Activated naive CD8-positive, alpha-beta T cell treated with anti-CD3 and anti-CD28 coated beads, Interleukin-2, amount 10 ng/mL, durations not matched to agents 7 days and 5 days (primary cell): ENCODE results near the gene VILL. TPM values are rescaled to one million over a fixed set of nuclear protein-coding genes. Genes with fewer than 3 reads are reported as not detected.
"Not testable (repeated sequence)": the region's sequence is repeated elsewhere in the genome, so short reads cannot be mapped to it uniquely, and the experiment has no call there.

Experiments
- ATAC-seq: fragments of 150-1000 bp; cut with Tn5 transposase; one replicate; pipeline ENCODE4 v1.10.0; 2021; ENCODE audit warnings: low read depth, moderate library complexity
- POLR2A ChIA-PET: fragments of 350-600 bp; sonication (Branson Sonifier 250); formaldehyde crosslinking; loops from one replicate; lab custom pipeline; 2021; ENCODE audit warnings: antibody characterized with exemption; lab: Charles Lee
- DNase-seq: peaks from one replicate; pipeline ENCODE4 v3.0.0; 2021
- H3K27ac Mint-ChIP-seq: one replicate; pipeline ENCODE4 v1.8.0; 2022; ENCODE audit warnings: mild to moderate bottlenecking, mixed read lengths
- H3K27me3 Mint-ChIP-seq: one replicate; pipeline ENCODE4 v1.8.0; 2022; ENCODE audit warnings: mild to moderate bottlenecking, moderate library complexity, mixed read lengths
- H3K36me3 Mint-ChIP-seq: one replicate; pipeline ENCODE4 v1.8.0; 2021; ENCODE audit warnings: mild to moderate bottlenecking, mixed read lengths
- H3K4me1 Mint-ChIP-seq: one replicate; pipeline ENCODE4 v1.8.0; 2021; ENCODE audit warnings: mixed read lengths
- H3K4me3 Mint-ChIP-seq: one replicate; pipeline ENCODE4 v1.8.0; 2022; ENCODE audit warnings: mild to moderate bottlenecking, moderate library complexity, mixed read lengths
- H3K9me3 Mint-ChIP-seq: one replicate; pipeline ENCODE4 v1.8.0; 2021; ENCODE audit warnings: mixed read lengths
- total RNA-seq, 2 experiments: library from RNA; stranded (reverse); gene quantifications; one replicate each; pipeline ENCODE4 v1.2.3, GENCODE V29; 2021

The VILL gene
- total RNA-seq, 2 experiments from 2014 or later = 25.2 to 25.3 TPM

DNA sequence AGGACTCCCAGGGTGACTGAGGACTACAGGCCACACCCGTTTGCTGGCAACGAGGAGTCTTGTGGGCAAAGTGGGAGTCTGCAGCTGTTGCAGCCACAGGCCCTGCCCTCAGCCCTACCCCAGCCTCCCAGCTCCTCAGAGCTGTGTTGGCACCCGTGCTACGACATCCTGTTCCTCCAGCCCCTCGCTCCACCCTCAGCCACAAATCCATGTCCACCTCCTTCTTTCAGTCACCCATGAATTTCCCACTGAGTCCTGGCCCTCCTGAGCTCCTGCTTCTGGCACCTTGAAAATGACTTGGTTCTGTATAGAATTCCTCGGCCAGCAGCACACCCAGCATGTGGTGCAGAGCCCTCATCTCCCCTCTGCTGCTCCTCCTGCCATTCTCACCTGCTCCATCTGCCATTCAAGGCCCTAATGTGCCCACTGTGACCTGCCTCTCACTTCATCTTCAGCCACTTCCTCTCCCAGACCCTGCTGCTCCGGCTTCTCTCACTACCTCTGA is 20.9 kb upstream of the VILL start:
- no peaks in the 10 kb centered on the region for H3K36me3 Mint-ChIP-seq
- no peak for ATAC-seq
- no peak for DNase-seq
- H3K27ac Mint-ChIP-seq = no peak overlapping the region
- POLR2A ChIA-PET = interaction anchor here (0.5 to 1.2 kb wide), 2 partner anchors 21 to 31 kb away, joined by 3 read pairs; no protein-coding TSS in a partner anchor
- H3K27me3 Mint-ChIP-seq = peaks cover 2% of the 10 kb centered on the region
- no peaks in the 10 kb centered on the region for H3K9me3 Mint-ChIP-seq
- H3K4me3 Mint-ChIP-seq = no peak overlapping the region
- no peaks in the 10 kb centered on the region for H3K4me1 Mint-ChIP-seq

DNA sequence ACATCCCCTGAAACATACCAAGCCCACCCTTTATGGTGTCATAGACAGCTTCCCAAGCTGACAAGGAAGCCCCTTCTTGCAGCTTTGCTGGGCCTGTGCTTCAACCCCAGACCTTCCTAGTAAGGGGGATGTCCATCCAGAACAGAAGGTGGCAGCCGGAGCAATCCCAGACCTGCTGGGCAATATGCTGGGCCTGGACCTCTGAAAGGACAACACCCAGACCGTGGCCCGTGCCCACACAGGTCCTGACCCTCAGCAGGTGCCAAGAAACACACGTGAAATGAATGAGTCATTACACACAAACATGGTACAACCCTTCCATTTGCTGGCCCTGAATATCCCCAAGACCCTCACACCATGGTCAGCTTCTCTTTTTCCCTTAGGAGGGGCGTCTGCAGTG is 19.8 kb upstream of the VILL start:
- ATAC-seq (no peak), DNase-seq (no peak)
- H3K36me3 Mint-ChIP-seq = no peaks in the 10 kb centered on the region
- H3K9me3 Mint-ChIP-seq = no peaks in the 10 kb centered on the region
- POLR2A ChIA-PET = interaction anchor here (1.2 kb wide), 1 partner anchor 30 kb away, joined by 3 read pairs; no protein-coding TSS in a partner anchor
- H3K27me3 Mint-ChIP-seq = peaks cover 2% of the 10 kb centered on the region
- H3K4me3 Mint-ChIP-seq = no peak overlapping the region
- peaks cover 4% of the 10 kb centered on the region for H3K4me1 Mint-ChIP-seq
- no peak overlapping the region for H3K27ac Mint-ChIP-seq

DNA sequence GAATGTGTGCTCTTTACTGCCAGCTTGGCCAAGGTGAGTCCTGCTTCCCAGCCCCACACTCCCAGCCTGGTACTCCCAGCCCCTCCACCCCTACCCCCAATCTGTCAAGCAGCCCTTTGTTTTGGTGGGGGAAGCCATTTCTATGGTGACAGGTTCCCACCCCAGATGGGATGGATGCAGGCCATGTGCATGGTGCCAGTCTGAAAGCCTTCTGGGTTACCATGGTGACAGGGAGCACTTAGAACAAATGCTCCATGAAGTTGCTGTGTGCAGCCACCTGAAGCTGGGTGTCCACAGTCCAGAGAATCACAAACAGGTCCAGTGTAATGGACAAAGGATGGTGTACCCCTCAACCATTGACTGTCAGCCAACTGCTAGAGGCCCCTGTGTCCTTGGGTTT is 19.1 kb upstream of the VILL start:
- Mint-ChIP-seq H3K36me3 (no peaks in the 10 kb centered on the region), H3K4me3 (no peak overlapping the region), H3K9me3 (no peaks in the 10 kb centered on the region), H3K27ac (no peak overlapping the region), H3K4me1 (peaks cover 4% of the 10 kb centered on the region), H3K27me3 (peaks cover 2% of the 10 kb centered on the region)
- no peak for ATAC-seq
- POLR2A ChIA-PET = no interaction called here
- DNase-seq = no peak

DNA sequence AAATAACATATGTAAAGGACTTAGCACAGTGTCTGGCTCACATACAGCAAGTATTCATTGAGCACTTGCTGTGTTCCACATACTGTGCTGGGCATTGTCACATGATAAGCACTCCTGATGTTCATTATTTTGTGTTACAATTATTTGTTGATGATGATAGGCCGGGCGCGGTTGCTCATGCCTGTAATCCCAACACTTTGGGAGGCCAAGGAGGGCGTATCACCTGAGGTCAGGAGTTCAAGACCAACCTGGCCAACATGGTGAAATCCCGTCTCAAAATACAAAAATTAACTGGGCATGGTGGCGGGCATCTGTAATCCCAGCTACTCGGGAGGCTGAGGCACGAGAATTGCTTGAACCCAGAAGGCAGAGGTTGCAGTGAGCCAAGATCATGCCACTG is 18.5 kb upstream of the VILL start:
- not testable (repeated sequence) for H3K27me3 Mint-ChIP-seq, H3K9me3 Mint-ChIP-seq, ATAC-seq, H3K27ac Mint-ChIP-seq, H3K4me1 Mint-ChIP-seq, H3K36me3 Mint-ChIP-seq, DNase-seq, H3K4me3 Mint-ChIP-seq
- POLR2A ChIA-PET = interaction anchor here (0.6 kb wide), 1 partner anchor 214 kb away, joined by 9 read pairs; no protein-coding TSS in a partner anchor

DNA sequence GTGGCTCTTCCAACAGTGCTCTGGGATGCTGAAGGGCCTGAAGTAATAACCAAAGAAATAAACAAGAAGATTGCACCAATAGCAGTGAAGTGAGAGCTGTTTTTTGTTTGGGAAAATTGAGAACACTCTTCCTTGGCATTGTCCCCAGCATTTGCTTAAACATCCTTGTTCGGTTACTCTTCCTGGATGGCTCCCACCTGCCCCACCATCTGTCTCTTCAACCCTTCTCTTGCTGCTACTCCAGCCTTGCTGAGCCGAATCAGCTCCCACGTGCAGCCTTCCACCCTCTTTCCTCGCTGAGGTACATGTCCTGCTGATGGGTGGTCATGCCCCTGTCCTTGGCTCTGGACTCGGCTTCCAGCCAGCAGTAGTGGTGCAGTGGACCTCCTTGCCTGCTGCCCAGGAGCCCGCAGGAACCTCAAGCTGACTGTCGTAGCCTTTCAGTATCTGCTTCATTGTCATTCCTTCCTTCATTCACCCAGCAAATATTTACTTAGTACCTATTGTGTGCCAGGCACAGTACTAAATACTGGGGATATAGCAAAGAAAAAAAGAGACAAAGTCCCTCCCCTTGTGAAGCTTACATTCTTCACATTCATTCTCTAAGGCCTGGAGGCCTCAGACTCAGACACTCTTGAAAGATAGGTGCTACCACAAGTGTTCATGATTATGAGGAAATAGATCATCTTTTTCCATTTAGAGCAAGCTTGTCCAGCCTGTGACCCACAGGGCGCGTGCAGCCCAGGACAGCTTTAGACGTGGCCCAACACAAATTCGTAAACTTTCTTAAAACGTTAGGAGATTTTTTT is 17.1 kb upstream of the VILL start:
- ATAC-seq = no peak
- no peak for DNase-seq
- no peak overlapping the region for H3K27ac Mint-ChIP-seq
- H3K4me1 Mint-ChIP-seq = peaks cover 4% of the 10 kb centered on the region
- POLR2A ChIA-PET = interaction anchor here (1.5 kb wide), 1 partner anchor 23 kb away, joined by 4 read pairs; no protein-coding TSS in a partner anchor
- no peaks in the 10 kb centered on the region for H3K36me3 Mint-ChIP-seq
- H3K9me3 Mint-ChIP-seq = no peaks in the 10 kb centered on the region
- no peak overlapping the region for H3K4me3 Mint-ChIP-seq
- H3K27me3 Mint-ChIP-seq = no peaks in the 10 kb centered on the region

DNA sequence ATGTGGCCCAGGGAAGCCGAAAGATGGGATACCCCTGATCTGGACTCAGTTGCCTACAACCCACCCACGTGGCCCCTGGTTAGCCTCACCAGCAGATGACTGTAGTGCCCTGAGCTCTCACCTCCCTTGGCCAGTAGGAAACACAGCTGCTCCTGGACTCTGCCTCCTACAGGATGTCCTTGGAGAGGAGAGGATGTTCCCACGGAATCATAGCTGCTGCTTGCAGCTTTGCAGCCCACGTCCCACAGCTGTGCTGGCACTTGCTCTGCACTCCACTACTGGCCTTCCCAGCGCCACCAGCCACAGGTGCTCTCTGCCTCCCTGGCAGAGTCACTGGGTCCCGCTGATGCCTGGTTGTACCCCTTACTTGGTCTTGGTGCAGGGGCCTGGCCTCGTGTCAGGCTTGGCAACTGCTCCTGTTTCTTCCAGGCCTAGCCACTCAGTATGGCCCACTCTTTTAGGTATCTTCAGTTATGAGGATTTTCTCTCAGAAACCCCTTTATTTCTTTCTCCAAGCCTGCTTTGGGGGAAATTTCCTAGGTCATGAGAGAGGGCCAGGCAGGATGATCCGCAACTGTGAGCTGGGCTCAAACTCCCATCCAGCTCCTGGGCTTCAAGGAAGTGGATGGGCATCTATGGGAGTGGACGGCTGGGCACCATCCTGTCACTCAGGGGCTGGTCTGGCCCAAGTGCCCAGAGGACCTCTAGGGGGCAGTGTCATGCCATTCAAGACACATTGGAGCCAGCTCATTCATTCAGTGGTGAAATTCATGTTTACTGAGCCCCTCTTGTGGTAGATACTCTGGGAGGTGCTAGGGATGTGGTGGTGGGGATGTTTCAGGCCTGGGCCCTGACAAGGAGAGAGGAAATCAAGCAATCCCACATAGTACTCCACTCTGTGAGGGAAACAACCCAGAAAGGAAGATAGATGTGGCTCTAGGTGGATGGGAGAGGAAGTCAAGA is 16.2 kb upstream of the VILL start:
- Mint-ChIP-seq H3K4me3 (no peak overlapping the region), H3K4me1 (peaks cover 4% of the 10 kb centered on the region), H3K27me3 (no peaks in the 10 kb centered on the region), H3K9me3 (no peaks in the 10 kb centered on the region), H3K36me3 (no peaks in the 10 kb centered on the region), H3K27ac (no peak overlapping the region)
- POLR2A ChIA-PET = interaction anchor here (0.7 to 1.5 kb wide), 3 partner anchors 19 to 22 kb away, joined by 3 to 4 read pairs (median 3); no protein-coding TSS in a partner anchor
- ATAC-seq (peak; percentile 95), DNase-seq (peak; percentile 65)

DNA sequence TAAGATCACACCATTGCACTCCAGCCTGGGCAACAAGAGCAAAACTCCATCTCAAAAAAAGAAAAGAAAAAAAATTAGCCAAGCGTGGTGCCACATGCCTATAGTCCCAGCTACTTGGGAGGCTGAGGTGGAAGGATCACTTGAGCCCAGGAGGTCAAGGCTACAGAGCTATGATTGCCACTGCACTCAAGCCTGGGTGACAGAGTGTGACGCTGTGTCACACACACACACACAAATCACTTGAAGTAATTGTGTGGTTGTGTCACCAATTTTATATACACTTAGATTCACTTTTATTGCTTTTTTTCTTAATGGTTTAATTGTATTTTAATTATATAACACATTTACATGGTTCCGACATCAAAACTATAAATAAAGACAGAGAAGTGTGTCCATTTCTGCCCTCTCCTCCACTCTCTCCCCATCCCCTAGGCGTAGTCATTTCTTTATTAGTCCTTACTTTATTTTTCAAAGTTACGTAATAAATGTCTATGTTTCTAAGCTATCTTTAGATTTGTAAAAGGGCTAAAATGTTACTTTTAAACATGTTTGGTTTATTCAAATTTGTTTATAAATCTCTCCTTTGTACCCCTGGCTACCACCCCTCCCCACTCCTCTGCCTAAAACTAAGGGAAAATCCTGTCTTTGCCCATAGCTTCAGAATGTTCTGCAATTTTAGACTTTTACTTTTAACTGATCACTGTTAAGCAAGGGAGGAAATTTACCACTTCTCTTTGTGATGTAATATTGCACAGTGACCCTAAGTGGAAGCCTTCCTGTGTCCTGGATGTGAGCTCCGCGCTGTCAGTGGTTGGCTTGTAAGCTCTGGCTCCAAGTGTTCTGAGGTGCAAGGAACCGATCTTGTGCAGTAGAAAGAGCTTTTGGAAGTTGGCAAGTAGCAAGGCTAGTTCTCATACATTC is 10.8 kb upstream of the VILL start:
- Mint-ChIP-seq H3K4me3 (no peak overlapping the region), H3K9me3 (no peaks in the 10 kb centered on the region), H3K27me3 (no peaks in the 10 kb centered on the region), H3K27ac (no peak overlapping the region), H3K36me3 (no peaks in the 10 kb centered on the region), H3K4me1 (peaks cover 3% of the 10 kb centered on the region)
- ATAC-seq (no peak), DNase-seq (no peak)
- POLR2A ChIA-PET = no interaction called here

DNA sequence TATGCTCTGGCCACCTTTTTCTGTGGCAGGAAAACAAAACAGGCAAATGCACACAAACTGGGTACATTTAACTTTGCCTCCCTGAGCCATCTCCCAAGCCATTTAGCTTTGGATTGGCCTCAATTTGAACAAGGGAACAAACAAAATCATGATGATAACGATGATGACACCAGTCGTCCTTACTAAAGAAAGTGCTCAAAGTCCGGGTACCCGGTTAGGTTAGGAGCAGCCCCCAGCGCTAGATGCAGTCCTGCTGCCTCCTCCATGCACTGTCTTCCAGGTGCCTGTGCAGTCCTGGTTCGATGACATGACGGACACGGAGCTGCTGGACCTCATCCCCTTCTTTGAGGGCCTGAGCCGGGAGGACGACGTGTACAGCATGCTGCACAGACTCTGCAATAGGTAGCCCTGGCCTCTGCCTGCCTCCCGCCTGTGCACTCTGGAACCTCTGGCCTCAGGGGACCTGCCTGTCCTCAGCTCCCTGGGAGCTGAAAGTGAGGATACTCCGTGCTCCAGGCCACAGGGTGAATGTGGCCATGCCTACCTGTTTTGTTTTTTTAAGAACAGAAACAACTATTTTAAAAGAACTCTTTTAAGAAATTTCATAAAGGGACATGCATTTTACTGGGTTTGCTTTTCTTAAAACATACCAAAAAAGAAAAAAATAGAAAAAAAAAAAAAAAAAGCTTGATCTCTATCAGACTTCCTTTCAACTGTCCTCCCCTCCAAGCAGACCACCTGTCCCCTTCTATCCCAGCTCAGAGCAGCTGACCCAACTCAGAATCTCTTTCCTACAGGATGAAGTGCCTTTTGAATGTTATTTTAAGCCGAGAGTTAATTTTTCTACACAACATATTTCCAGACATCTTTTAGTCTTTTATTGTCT is 9.9 kb upstream of the VILL start:
- POLR2A ChIA-PET = no interaction called here

DNA sequence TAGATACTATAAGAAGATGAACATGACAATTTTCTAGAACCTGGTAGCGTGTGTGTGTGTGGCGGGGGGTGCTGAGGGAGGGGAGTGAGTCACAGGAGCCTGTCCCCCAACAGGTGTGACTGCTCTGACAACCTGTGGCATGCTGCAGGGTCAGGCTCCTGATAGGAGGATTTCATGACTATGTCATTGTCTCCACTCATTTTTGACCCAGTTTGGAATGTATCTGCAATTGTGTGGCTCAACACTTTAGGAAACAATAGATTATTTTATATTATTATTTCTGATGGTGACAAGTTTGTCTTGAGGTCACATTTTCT is 9.3 kb upstream of the VILL start:
- Mint-ChIP-seq H3K4me3 (no peak overlapping the region), H3K9me3 (no peaks in the 10 kb centered on the region), H3K27ac (no peak overlapping the region), H3K36me3 (no peaks in the 10 kb centered on the region), H3K4me1 (no peaks in the 10 kb centered on the region), H3K27me3 (no peaks in the 10 kb centered on the region)
- ATAC-seq (no peak), DNase-seq (no peak)
- POLR2A ChIA-PET = no interaction called here

More for the DNA sequence above, 9.9 kb upstream of the VILL start:
- no peak for ATAC-seq
- DNase-seq = no peak
- H3K4me1 Mint-ChIP-seq = no peaks in the 10 kb centered on the region
- H3K4me3 Mint-ChIP-seq = no peak overlapping the region
- H3K9me3 Mint-ChIP-seq = no peaks in the 10 kb centered on the region
- H3K27ac Mint-ChIP-seq = no peak overlapping the region
- H3K36me3 Mint-ChIP-seq = no peaks in the 10 kb centered on the region
- no peaks in the 10 kb centered on the region for H3K27me3 Mint-ChIP-seq

DNA sequence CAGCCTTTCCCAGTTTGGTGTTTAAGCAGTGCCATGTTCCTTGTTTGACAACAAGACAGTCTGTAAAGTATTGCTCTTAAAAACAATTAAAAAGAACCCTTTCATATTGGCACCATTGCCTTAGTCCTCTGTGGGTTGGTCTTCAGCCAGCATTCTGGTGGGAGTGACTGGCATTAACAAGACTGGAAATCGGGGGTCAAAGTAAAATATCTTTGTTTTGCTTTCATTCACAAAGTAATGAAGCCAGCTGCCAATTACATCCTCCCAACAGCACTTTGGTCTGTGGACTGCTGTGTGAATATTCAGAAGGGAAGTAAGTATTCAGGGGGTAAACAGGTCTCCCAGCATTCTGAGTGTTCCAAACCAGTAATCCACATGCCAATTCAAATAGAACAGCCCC is 8.3 kb upstream of the VILL start:
- POLR2A ChIA-PET = no interaction called here
- Mint-ChIP-seq H3K27me3 (no peaks in the 10 kb centered on the region), H3K4me1 (no peaks in the 10 kb centered on the region), H3K4me3 (no peak overlapping the region), H3K9me3 (no peaks in the 10 kb centered on the region), H3K36me3 (no peaks in the 10 kb centered on the region), H3K27ac (no peak overlapping the region)
- no peak for DNase-seq
- no peak for ATAC-seq

DNA sequence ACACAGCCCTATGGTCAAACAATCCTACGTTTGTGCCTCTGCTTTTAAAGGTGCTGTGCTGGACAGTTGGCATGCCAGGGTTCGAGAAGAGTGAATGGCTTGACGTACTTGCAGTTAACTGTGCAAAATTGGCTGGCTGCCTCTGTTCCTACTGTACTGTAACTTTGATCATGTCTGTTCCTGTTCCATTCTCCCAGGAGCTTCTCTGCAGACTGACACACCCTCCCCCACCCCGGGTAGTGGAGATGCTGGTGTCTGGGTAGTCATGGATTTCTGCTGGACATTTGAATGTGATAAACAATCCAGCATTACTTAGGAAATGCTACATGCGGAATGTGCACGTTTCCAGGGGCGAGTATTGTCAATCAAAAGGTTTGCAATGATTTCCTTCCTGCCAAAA is 6.5 kb upstream of the VILL start:
- POLR2A ChIA-PET = no interaction called here
- no peak overlapping the region for H3K27ac Mint-ChIP-seq
- H3K4me3 Mint-ChIP-seq = no peak overlapping the region
- no peak for DNase-seq
- no peaks in the 10 kb centered on the region for H3K36me3 Mint-ChIP-seq
- no peaks in the 10 kb centered on the region for H3K4me1 Mint-ChIP-seq
- H3K9me3 Mint-ChIP-seq = no peaks in the 10 kb centered on the region
- no peaks in the 10 kb centered on the region for H3K27me3 Mint-ChIP-seq
- ATAC-seq = no peak

DNA sequence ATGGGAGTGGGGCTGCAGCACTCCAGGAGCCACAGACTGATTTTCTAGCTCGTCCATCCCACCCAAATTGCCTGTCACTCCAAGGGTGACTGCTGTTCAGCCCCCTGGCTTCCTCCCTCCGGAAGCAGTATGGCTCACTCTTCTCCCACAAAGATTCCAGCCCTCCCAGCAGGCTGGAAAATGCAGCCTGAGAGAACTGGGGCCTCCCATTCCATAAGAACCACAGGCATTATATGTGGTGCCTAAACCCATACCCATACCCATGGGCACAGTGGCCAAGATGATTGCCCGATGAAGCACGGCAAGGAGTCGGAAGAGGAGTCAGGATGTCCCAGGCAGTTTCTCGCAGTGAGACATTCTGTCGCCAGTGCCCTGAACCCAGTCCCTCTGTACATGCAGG is 6.0 kb upstream of the VILL start:
- no peaks in the 10 kb centered on the region for H3K9me3 Mint-ChIP-seq
- POLR2A ChIA-PET = no interaction called here
- H3K36me3 Mint-ChIP-seq = no peaks in the 10 kb centered on the region
- ATAC-seq (no peak), DNase-seq (no peak)
- no peaks in the 10 kb centered on the region for H3K27me3 Mint-ChIP-seq
- H3K27ac Mint-ChIP-seq = peak overlapping the region; percentile 39
- H3K4me1 Mint-ChIP-seq = no peaks in the 10 kb centered on the region
- no peak overlapping the region for H3K4me3 Mint-ChIP-seq
